Stomach (tissue), 9 donors: ENCODE measurements around the gene THBS1. TPM values are rescaled to one million over a fixed set of nuclear protein-coding genes. Genes with fewer than 3 reads are reported as not detected.

Experiments used
- DNase-seq, 2 donors: peaks; one replicate each; pipeline versions ENCODE4 v3.0.0 to v3.0.0-alpha.2; 2013 to 2019
- H3K27ac ChIP-seq, 5 donors: fragments of 200-600 bp in 4 of 5; sonication (generic) in 4 of 5; one replicate each; pipeline ENCODE4 v1.5.1; 2013 to 2019; ENCODE audit warnings: mild to moderate bottlenecking in 1 of 5, moderate library complexity in 1 of 5
- H3K27me3 ChIP-seq, 3 donors: fragments of 200-600 bp; sonication (generic); one replicate each; pipeline ENCODE4 v1.5.1; 2017 to 2019; ENCODE audit warnings: mixed run types in 1 of 3
- H3K36me3 ChIP-seq, 4 donors: fragments of 200-600 bp; sonication (generic); 1 replicate in 3 of 4; 2 replicates in 1 of 4; pipeline ENCODE4 v1.5.1; 2016 to 2019
- H3K4me1 ChIP-seq, 4 donors: fragments of 200-600 bp; sonication (generic); one replicate each; pipeline ENCODE4 v1.5.1; 2016 to 2019
- H3K4me3 ChIP-seq, 4 donors: fragments of 200-600 bp; sonication (generic) in 3 of 4; one replicate each; pipeline ENCODE4 v1.5.1; 2016 to 2019; ENCODE audit warnings: mild to moderate bottlenecking in 1 of 4
- H3K9me3 ChIP-seq, 4 donors: fragments of 200-600 bp; sonication (generic); one replicate each; pipeline ENCODE4 v1.5.1; 2016 to 2019
- EP300 ChIP-seq: sonication (generic); formaldehyde crosslinking; IDR thresholded peaks from one replicate; pipeline ENCODE4 v1.6.1; 2017; ENCODE audit warnings: antibody characterized with exemption
- POLR2A ChIP-seq, 4 donors: fragments of 450-650 bp; IDR thresholded peaks; one replicate each; pipeline ENCODE4 v1.6.1; 2016; ENCODE audit warnings: antibody characterized with exemption in 4 of 4, control low read depth in 2 of 4, mild to moderate bottlenecking in 1 of 4, moderate library complexity in 1 of 4
- POLR2AphosphoS5 ChIP-seq, 3 donors: sonication (generic); formaldehyde crosslinking; IDR thresholded peaks; one replicate each; pipeline ENCODE4 v1.6.1; 2016; ENCODE audit warnings: antibody characterized with exemption in 3 of 3
- WGBS, 5 donors: extraction: QIAGEN DNeasy Blood & Tissue Kit in 3 of 5; methylation state at CpG; one replicate each; pipeline versions ENCODE4 v1.1.5 to v1.1.7; 2013 to 2018; 5-methylcytosine and 5-hydroxymethylcytosine counted together
- intact Hi-C: fragments of 100-400 bp; cut with DNase I; formaldehyde crosslinking; loops from one replicate; pipeline ENCODE4 v1.15.1; 2023; ENCODE audit warnings: low total_unique reads
- polyA plus RNA-seq, 3 donors: library from polyadenylated mRNA; stranded (reverse); fragments of 200-250 nt; gene quantifications; one replicate each; pipeline ENCODE4 v1.2.3, GENCODE V29; 2013
- total RNA-seq, 5 donors: library from RNA; depleted of rRNA; stranded (reverse); fragments of >200 nt; gene quantifications; one replicate each; pipeline versions ENCODE4 v1.1.0 to v1.2.3, GENCODE V29; 2014 to 2016
- TF ChIP-seq, protein P1 (sequence below), 7 experiments: fragments of 450-650 bp in 4 of 7; fragments of 200-600 bp in 3 of 7; sonication (generic) in 3 of 7; IDR thresholded peaks; one replicate each; pipeline ENCODE4 v1.5.1; 2016 to 2019; ENCODE audit warnings: antibody characterized with exemption in 7 of 7, control low read depth in 2 of 7, mild to moderate bottlenecking in 1 of 7
- donor health status: healthy with polysubstance abuse.
- donor health status: Bipolar disorder and iron deficiency.
- donor health status: healthy.

THBS1 gene
- total and polyA plus RNA-seq, 8 donors, result 12.9 to 842 (median 179) TPM

DNA sequence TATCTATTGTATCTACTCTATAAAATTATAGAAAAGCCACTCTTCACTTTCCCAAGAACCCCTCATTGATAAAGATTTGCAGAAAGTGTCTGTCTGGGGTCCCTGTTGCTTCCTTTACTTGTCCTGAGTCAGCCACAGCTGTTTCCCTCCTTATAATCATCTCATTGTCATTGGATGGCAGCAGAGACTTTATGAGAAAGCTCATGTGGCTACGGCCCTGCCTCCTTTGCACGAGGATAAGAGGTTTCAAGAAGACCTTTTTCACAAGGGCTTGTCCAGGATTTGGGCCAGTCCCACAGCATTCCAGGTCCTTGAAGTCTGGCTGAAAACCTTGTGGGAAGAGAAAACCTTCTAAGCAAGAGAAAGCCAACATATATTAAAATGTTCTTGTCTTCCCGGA lies 41.9 kb upstream of the THBS1 start:
- no peak overlapping the region for H3K4me3 ChIP-seq
- no peak for DNase-seq
- no peaks in the 10 kb centered on the region for H3K36me3 ChIP-seq
- H3K9me3 ChIP-seq, result no peaks in the 10 kb centered on the region
- TF ChIP-seq POLR2A (IDR thresholded peaks at IDR 0.05) (no peak), POLR2AphosphoS5 (IDR thresholded peaks at IDR 0.05) (no peak), EP300 (no peak)
- TF ChIP-seq, protein P1, sequence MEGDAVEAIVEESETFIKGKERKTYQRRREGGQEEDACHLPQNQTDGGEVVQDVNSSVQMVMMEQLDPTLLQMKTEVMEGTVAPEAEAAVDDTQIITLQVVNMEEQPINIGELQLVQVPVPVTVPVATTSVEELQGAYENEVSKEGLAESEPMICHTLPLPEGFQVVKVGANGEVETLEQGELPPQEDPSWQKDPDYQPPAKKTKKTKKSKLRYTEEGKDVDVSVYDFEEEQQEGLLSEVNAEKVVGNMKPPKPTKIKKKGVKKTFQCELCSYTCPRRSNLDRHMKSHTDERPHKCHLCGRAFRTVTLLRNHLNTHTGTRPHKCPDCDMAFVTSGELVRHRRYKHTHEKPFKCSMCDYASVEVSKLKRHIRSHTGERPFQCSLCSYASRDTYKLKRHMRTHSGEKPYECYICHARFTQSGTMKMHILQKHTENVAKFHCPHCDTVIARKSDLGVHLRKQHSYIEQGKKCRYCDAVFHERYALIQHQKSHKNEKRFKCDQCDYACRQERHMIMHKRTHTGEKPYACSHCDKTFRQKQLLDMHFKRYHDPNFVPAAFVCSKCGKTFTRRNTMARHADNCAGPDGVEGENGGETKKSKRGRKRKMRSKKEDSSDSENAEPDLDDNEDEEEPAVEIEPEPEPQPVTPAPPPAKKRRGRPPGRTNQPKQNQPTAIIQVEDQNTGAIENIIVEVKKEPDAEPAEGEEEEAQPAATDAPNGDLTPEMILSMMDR (IDR thresholded peaks at IDR 0.05), result no peak
- H3K27me3 ChIP-seq, result no peaks in the 10 kb centered on the region
- intact Hi-C loops, result no loop called here
- H3K4me1 ChIP-seq, result peaks cover 0 to 8% (median 0%) of the 10 kb centered on the region in 4 donors
- 90 to 96% (median 94%) methylated on average over 3 of the region's 3 CpGs for WGBS, 5 donors
- H3K27ac ChIP-seq, result peak overlapping the region in 1 of 5 donors; percentile 13

DNA sequence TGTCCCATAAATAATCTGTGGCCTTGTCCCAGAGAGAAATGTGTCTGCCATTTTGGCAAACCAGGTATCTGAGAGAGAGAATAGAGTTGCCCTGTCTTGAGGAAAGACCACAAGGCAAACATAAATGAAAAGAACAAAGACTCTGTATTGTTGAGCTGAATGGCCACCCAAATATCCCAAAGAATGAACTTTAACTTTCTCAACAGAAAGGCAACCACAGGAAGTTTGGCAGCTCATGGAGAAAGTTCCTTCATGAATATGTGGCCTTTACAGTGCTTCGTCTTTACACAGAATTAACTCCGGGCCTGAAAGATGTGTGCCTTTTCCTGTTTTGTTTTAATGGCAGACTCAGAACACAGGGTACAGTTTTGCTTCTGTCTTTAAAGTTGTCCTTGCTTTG lies 41.4 kb upstream of the THBS1 start:
- TF ChIP-seq POLR2A (IDR thresholded peaks at IDR 0.05), result no peak
- TF ChIP-seq EP300, result no peak
- TF ChIP-seq, protein P1 (IDR thresholded peaks at IDR 0.05), result no peak
- TF ChIP-seq POLR2AphosphoS5 (IDR thresholded peaks at IDR 0.05), result no peak
- intact Hi-C loops, result no loop called here
- Histone ChIP-seq H3K27me3 (no peaks in the 10 kb centered on the region), H3K4me1 (peaks cover 0 to 8% (median 0%) of the 10 kb centered on the region in 4 donors), H3K9me3 (no peaks in the 10 kb centered on the region), H3K27ac (peak overlapping the region in 1 of 5 donors; percentile 13), H3K4me3 (no peak overlapping the region), H3K36me3 (no peaks in the 10 kb centered on the region)
- WGBS, 5 donors, result 66 to 90% (median 84%) methylated on average over 2 of the region's 2 CpGs
- DNase-seq, result no peak

DNA sequence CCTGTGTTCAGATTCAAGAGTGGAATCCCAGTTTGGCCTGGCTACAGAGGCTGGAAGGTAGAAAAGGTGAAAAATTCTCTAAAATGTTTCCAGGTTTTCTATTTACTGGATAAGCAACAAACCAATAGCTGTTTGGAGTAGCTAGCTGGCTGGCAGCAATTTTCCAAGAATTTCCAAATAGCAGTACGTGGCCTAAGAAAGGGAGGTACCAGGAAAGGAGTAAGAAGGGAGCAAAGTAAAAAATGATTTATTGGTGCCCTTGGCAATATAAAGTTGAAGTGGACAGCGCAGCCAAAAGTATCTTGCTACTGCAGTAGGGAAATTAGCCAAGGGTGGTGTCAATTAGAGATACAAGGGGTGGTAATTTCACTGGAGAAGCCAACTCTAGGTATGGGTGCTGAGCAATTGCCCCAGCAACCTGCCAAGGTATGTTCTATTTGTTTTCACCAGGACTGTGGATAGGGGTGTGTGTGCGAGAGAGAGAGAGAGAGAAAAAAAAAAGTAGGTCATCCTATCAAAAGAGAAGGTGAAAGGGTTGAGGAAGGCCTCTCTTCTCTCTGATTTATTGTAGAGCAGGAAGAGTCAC lies 40.8 kb upstream of the THBS1 start:
- Histone ChIP-seq H3K36me3 (no peaks in the 10 kb centered on the region), H3K4me3 (no peak overlapping the region), H3K27me3 (no peaks in the 10 kb centered on the region), H3K4me1 (peaks cover 0 to 8% (median 0%) of the 10 kb centered on the region in 4 donors), H3K9me3 (peaks cover 0 to 5% (median 1%) of the 10 kb centered on the region in 4 donors), H3K27ac (peak overlapping the region in 1 of 5 donors; percentile 13)
- intact Hi-C loops, result no loop called here
- 76 to 92% (median 79%) methylated on average over 3 of the region's 3 CpGs for WGBS, 5 donors
- no peak for DNase-seq
- TF ChIP-seq POLR2AphosphoS5 (IDR thresholded peaks at IDR 0.05) (no peak), POLR2A (IDR thresholded peaks at IDR 0.05) (no peak), EP300 (no peak)
- TF ChIP-seq, protein P1 (IDR thresholded peaks at IDR 0.05), result no peak

DNA sequence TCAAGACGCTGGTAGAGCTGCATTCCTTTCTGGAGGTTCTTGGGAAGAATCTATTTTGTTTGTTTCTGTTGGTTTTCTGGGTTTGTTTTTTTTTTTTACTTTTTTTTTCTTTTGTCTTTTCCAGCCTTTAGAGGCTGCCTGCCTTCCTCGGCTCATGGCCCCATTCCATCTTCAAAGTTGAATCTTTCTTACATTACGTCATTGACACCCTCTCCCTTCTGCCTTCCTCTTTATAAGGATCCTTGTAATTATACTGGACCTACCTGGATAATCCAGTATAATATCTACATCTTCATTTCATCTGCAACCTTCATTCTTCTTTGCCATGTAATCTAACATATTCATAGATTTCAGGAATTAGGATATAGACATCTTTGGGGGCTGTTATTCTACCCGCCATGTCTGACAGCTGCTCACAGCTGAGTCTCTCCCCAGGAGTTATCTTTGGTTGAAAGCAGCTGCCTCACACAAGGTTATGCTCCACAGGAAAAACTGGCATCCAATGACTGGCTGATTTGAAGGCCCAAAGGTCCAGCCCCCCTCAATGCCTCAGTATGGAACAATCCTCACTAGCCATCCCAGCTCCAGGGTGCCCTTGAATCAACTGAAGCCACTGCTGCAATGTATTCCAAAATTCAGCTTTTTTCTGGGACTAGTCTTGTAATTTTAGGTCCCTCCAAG lies 38.4 kb upstream of the THBS1 start:
- H3K4me1 ChIP-seq, result peaks cover 0 to 8% (median 0%) of the 10 kb centered on the region in 4 donors
- H3K27ac ChIP-seq, result no peak overlapping the region
- H3K36me3 ChIP-seq, result no peaks in the 10 kb centered on the region
- H3K9me3 ChIP-seq, result peaks cover 0 to 15% (median 5%) of the 10 kb centered on the region in 4 donors
- WGBS, 5 donors, result 93 to 97% (median 96%) methylated on average over 4 of the region's 4 CpGs
- intact Hi-C loops, result no loop called here
- TF ChIP-seq, protein P1 (IDR thresholded peaks at IDR 0.05), result no peak
- TF ChIP-seq POLR2AphosphoS5 (IDR thresholded peaks at IDR 0.05) (no peak), EP300 (no peak), POLR2A (IDR thresholded peaks at IDR 0.05) (no peak)
- no peak overlapping the region for H3K4me3 ChIP-seq
- DNase-seq, result no peak
- H3K27me3 ChIP-seq, result no peaks in the 10 kb centered on the region
